CD14-positive monocyte (primary cell): ENCODE measurements around the gene KIF2A. TPM values are rescaled to one million over a fixed set of nuclear protein-coding genes. Genes with fewer than 3 reads are reported as not detected.

ENCODE experiments used
- DNase-seq, 3 donors: peaks; one replicate each; pipeline ENCODE4 v3.0.0-alpha.2; 2011 to 2022
- H2AFZ ChIP-seq: 2 replicates; pipeline ENCODE4 v1.6.0; 2012; ENCODE audit warnings: mild to moderate bottlenecking, low read depth, low read length, inconsistent platforms; ENCODE audit not compliant: insufficient read depth, poor library complexity, severe bottlenecking
- H3K27ac ChIP-seq, 2 donors: 1 replicate in 1 of 2; 2 replicates in 1 of 2; pipeline ENCODE4 v1.5.1; 2012 to 2013; ENCODE audit warnings: low read length in 2 of 2, control low read depth in 1 of 2, inconsistent platforms in 1 of 2, low read depth in 1 of 2, mild to moderate bottlenecking in 1 of 2
- H3K27me3 ChIP-seq, 2 donors: one replicate each; pipeline versions ENCODE4 v1.6.0 to v1.6.1; 2011 to 2013; ENCODE audit warnings: low read length in 2 of 2; ENCODE audit not compliant: control insufficient read depth in 2 of 2, insufficient read depth in 2 of 2
- H3K36me3 ChIP-seq, 2 donors: replicated peaks in 1 of 2; 1 replicate in 1 of 2; 2 replicates in 1 of 2; pipeline versions ENCODE4 v1.5.1 to v1.6.1; 2012 to 2013; ENCODE audit warnings: low read length in 2 of 2, control low read depth in 1 of 2, inconsistent platforms in 1 of 2, mild to moderate bottlenecking in 1 of 2; ENCODE audit not compliant: insufficient read depth in 2 of 2, control insufficient read depth in 1 of 2
- H3K4me1 ChIP-seq, 2 donors: 1 replicate in 1 of 2; 2 replicates in 1 of 2; pipeline versions ENCODE4 v1.5.1 to v1.6.1; 2012 to 2013; ENCODE audit warnings: low read length in 2 of 2, control low read depth in 1 of 2, inconsistent platforms in 1 of 2, mild to moderate bottlenecking in 1 of 2, moderate library complexity in 1 of 2; ENCODE audit not compliant: insufficient read depth in 2 of 2, control insufficient read depth in 1 of 2
- H3K4me2 ChIP-seq: replicated peaks from 2 replicates; pipeline ENCODE3; 2012; ENCODE audit warnings: low read length, moderate library complexity, mild to moderate bottlenecking; ENCODE audit not compliant: poor library complexity, severe bottlenecking; ENCODE audit errors: extremely low read depth
- H3K4me3 ChIP-seq, 3 experiments: fragments of 200-600 bp in 1 of 3; sonication (generic) in 1 of 3; replicated peaks in 1 of 3; 1 replicate in 2 of 3; 2 replicates in 1 of 3; pipeline ENCODE4 v1.5.1; 2011 to 2013; ENCODE audit warnings: low read length in 3 of 3, mild to moderate bottlenecking in 3 of 3, control low read depth in 2 of 3, low read depth in 2 of 3, inconsistent platforms in 1 of 3, moderate library complexity in 1 of 3
- H3K79me2 ChIP-seq: 2 replicates; pipeline ENCODE4 v1.6.0; 2012; ENCODE audit warnings: mild to moderate bottlenecking, control low read depth, inconsistent platforms, low read length, moderate library complexity; ENCODE audit not compliant: insufficient read depth
- H3K9ac ChIP-seq: 2 replicates; pipeline ENCODE4 v1.6.0; 2017; ENCODE audit warnings: low read length, mild to moderate bottlenecking; ENCODE audit not compliant: insufficient read depth, poor library complexity, severe bottlenecking
- H3K9me3 ChIP-seq, 2 donors: replicated peaks in 1 of 2; 1 replicate in 1 of 2; 2 replicates in 1 of 2; pipeline versions ENCODE4 v1.5.1 to v1.6.1; 2012 to 2013; ENCODE audit warnings: low read length in 2 of 2, control low read depth in 1 of 2; ENCODE audit not compliant: control insufficient read depth in 1 of 2, insufficient read depth in 1 of 2
- H4K20me1 ChIP-seq: 2 replicates; pipeline ENCODE4 v1.6.0; 2012; ENCODE audit warnings: mild to moderate bottlenecking, low read length, control low read depth, moderate library complexity; ENCODE audit not compliant: insufficient read depth
- H3K27ac Mint-ChIP-seq, 7 donors: one replicate each; pipeline ENCODE4 v1.8.0; 2020; ENCODE audit warnings: mild to moderate bottlenecking in 7 of 7, mixed read lengths in 7 of 7, moderate library complexity in 6 of 7, inconsistent platforms in 2 of 7
- H3K27me3 Mint-ChIP-seq, 3 donors: one replicate each; pipeline ENCODE4 v1.8.0; 2021 to 2022; ENCODE audit warnings: low read depth in 3 of 3, mild to moderate bottlenecking in 3 of 3, mixed read lengths in 3 of 3, moderate library complexity in 3 of 3, inconsistent platforms in 1 of 3
- H3K36me3 Mint-ChIP-seq, 2 donors: one replicate each; pipeline ENCODE4 v1.8.0; 2020; ENCODE audit warnings: mixed read lengths in 2 of 2, inconsistent platforms in 1 of 2, mild to moderate bottlenecking in 1 of 2
- H3K4me1 Mint-ChIP-seq: one replicate; pipeline ENCODE4 v1.8.0; 2020; ENCODE audit warnings: mild to moderate bottlenecking, mixed read lengths
- H3K4me3 Mint-ChIP-seq, 2 donors: one replicate each; pipeline ENCODE4 v1.8.0; 2020; ENCODE audit warnings: mild to moderate bottlenecking in 2 of 2, mixed read lengths in 2 of 2, moderate library complexity in 1 of 2
- H3K9me3 Mint-ChIP-seq, 7 donors: one replicate each; pipeline ENCODE4 v1.8.0; 2020 to 2022; ENCODE audit warnings: mixed read lengths in 7 of 7, mild to moderate bottlenecking in 6 of 7, moderate library complexity in 6 of 7, inconsistent platforms in 2 of 7
- CTCF ChIP-seq: fragments of 200-600 bp; IDR thresholded peaks from one replicate; pipeline ENCODE4 v1.8.0; 2022; ENCODE audit warnings: antibody characterized with exemption, mild to moderate bottlenecking
- WGBS: methylation state at CpG from one replicate; pipeline ENCODE4 v1.1.5; 2013; ENCODE audit warnings: missing lambda C conversion rate; ENCODE audit not compliant: insufficient coverage; 5-methylcytosine and 5-hydroxymethylcytosine counted together
- intact Hi-C, 2 donors: fragments of 100-400 bp; cut with micrococcal nuclease; formaldehyde crosslinking; loops; one replicate each; pipeline versions ENCODE4 v1.15.0 to v1.15.1; 2023
- polyA plus RNA-seq, 3 donors: library from polyadenylated mRNA; depleted of rRNA in 1 of 3; unstranded in 2 of 3; stranded (reverse) in 1 of 3; fragments of 300-500 nt in 2 of 3; fragments of >200 nt in 1 of 3; fragmentation: Illumina TruSeq in 2 of 3; gene quantifications; 1 replicate in 2 of 3; 2 replicates in 1 of 3; pipeline ENCODE4 v1.2.3, GENCODE V29; 2012 to 2021

Gene KIF2A
- polyA plus RNA-seq, 3 donors: 9.7 to 24.6 (median 21.7) TPM

- no peaks in the 10 kb centered on the region for H3K36me3 ChIP-seq
- no peak overlapping the region for H3K9ac ChIP-seq
- no peak for DNase-seq
- no peak overlapping the region for H3K4me3 ChIP-seq
- no peaks in the 10 kb centered on the region for H3K27me3 ChIP-seq
- Mint-ChIP-seq H3K27ac (no peak overlapping the region), H3K36me3 (no peaks in the 10 kb centered on the region), H3K9me3 (peaks cover 0 to 3% (median 1%) of the 10 kb centered on the region in 7 donors), H3K27me3 (peaks cover 0 to 4% (median 2%) of the 10 kb centered on the region in 3 donors), H3K4me1 (no peaks in the 10 kb centered on the region), H3K4me3 (no peak overlapping the region)
- intact Hi-C loops: no loop called here
- H3K4me2 ChIP-seq: no peak overlapping the region
- no peaks in the 10 kb centered on the region for H4K20me1 ChIP-seq
- no peak overlapping the region for H2AFZ ChIP-seq
- TF ChIP-seq CTCF: no peak
- no peak overlapping the region for H3K27ac ChIP-seq
- no peaks in the 10 kb centered on the region for H3K79me2 ChIP-seq
- no peaks in the 10 kb centered on the region for H3K9me3 ChIP-seq
- no peaks in the 10 kb centered on the region for H3K4me1 ChIP-seq
These were observed 23.0 kb upstream of the KIF2A start for GRCh38 chr5:62283005-62283404.

- Mint-ChIP-seq H3K36me3 (no peaks in the 10 kb centered on the region), H3K4me1 (no peaks in the 10 kb centered on the region)
- DNase-seq: no peak
These were observed 22.1 kb upstream of the KIF2A start for GRCh38 chr5:62283861-62284260.

More at GRCh38 chr5:62283861-62284260, 22.1 kb upstream of the KIF2A start:
- no peaks in the 10 kb centered on the region for H4K20me1 ChIP-seq
- no peaks in the 10 kb centered on the region for H3K79me2 ChIP-seq
- Mint-ChIP-seq H3K4me3 (no peak overlapping the region), H3K27me3 (peaks cover 0 to 4% (median 2%) of the 10 kb centered on the region in 3 donors), H3K9me3 (peaks cover 0 to 3% (median 0%) of the 10 kb centered on the region in 7 donors), H3K27ac (no peak overlapping the region)
- H3K9me3 ChIP-seq: no peaks in the 10 kb centered on the region
- no peak overlapping the region for H2AFZ ChIP-seq
- H3K4me3 ChIP-seq: no peak overlapping the region
- H3K27me3 ChIP-seq: no peaks in the 10 kb centered on the region
- no peak overlapping the region for H3K4me2 ChIP-seq
- no peak overlapping the region for H3K9ac ChIP-seq
- no peak overlapping the region for H3K27ac ChIP-seq
- no peaks in the 10 kb centered on the region for H3K4me1 ChIP-seq
- H3K36me3 ChIP-seq: no peaks in the 10 kb centered on the region
- TF ChIP-seq CTCF: no peak
- intact Hi-C loops: no loop called here
- no CpG with 5 or more reads among the region's 2 CpGs for WGBS
